ENCODE measurements around the gene ASXL3.

The ASXL3 gene

GRCh38 chr18:33557706-33558105 is 20.3 kb upstream of the ASXL3 start:
- no peak overlapping the region for H3K4me3 ChIP-seq (ENCODE audit: insufficient read length, low read depth)
- no peak overlapping the region for H3K9ac ChIP-seq (ENCODE audit: insufficient read length, low read depth)
- no peaks in the 10 kb centered on the region for H3K27me3 ChIP-seq (ENCODE audit: insufficient read depth, insufficient read length)
- H3K4me1 ChIP-seq (ENCODE audit: insufficient read depth, insufficient read length) = no peaks in the 10 kb centered on the region
- no peak for DNase-seq (ENCODE audit: low read depth, low spot score)
- H3K9me3 ChIP-seq (ENCODE audit: insufficient read depth, low read length) = no peaks in the 10 kb centered on the region
- no peaks in the 10 kb centered on the region for H3K36me3 ChIP-seq (ENCODE audit: insufficient read depth, insufficient read length, low read length)
- TF ChIP-seq ZNF274 (IDR thresholded peaks at IDR 0.05; ENCODE audit: low read depth, low read length) (no peak), YY1 (IDR thresholded peaks at IDR 0.05; ENCODE audit: insufficient read depth, insufficient read length) (no peak), SUZ12 (IDR thresholded peaks at IDR 0.05; ENCODE audit: extremely low read depth, insufficient read depth, insufficient read length) (no peak)

- H3K9me3 ChIP-seq (ENCODE audit: insufficient read depth, low read length) = no peaks in the 10 kb centered on the region
- no peaks in the 10 kb centered on the region for H3K36me3 ChIP-seq (ENCODE audit: insufficient read depth, insufficient read length, low read length)
- DNase-seq (ENCODE audit: low read depth, low spot score) = no peak
- TF ChIP-seq SUZ12 (IDR thresholded peaks at IDR 0.05; ENCODE audit: extremely low read depth, insufficient read depth, insufficient read length) (no peak), YY1 (IDR thresholded peaks at IDR 0.05; ENCODE audit: insufficient read depth, insufficient read length) (no peak), ZNF274 (IDR thresholded peaks at IDR 0.05; ENCODE audit: low read depth, low read length) (no peak)
- H3K27me3 ChIP-seq (ENCODE audit: insufficient read depth, insufficient read length) = no peaks in the 10 kb centered on the region
- no peak overlapping the region for H3K4me3 ChIP-seq (ENCODE audit: insufficient read length, low read depth)
- no peak overlapping the region for H3K9ac ChIP-seq (ENCODE audit: insufficient read length, low read depth)
- no peaks in the 10 kb centered on the region for H3K4me1 ChIP-seq (ENCODE audit: insufficient read depth, insufficient read length)
Observed at GRCh38 chr18:33558529-33558928, 19.5 kb upstream of the ASXL3 start.

- H3K36me3 ChIP-seq (ENCODE audit: insufficient read depth, insufficient read length, low read length) = no peaks in the 10 kb centered on the region
- H3K4me1 ChIP-seq (ENCODE audit: insufficient read depth, insufficient read length) = no peaks in the 10 kb centered on the region
- TF ChIP-seq ZNF274 (IDR thresholded peaks at IDR 0.05; ENCODE audit: low read depth, low read length) (no peak), SUZ12 (IDR thresholded peaks at IDR 0.05; ENCODE audit: extremely low read depth, insufficient read depth, insufficient read length) (no peak), YY1 (IDR thresholded peaks at IDR 0.05; ENCODE audit: insufficient read depth, insufficient read length) (no peak)
- H3K9ac ChIP-seq (ENCODE audit: insufficient read length, low read depth) = no peak overlapping the region
- no peaks in the 10 kb centered on the region for H3K27me3 ChIP-seq (ENCODE audit: insufficient read depth, insufficient read length)
- H3K4me3 ChIP-seq (ENCODE audit: insufficient read length, low read depth) = no peak overlapping the region
- DNase-seq (ENCODE audit: low read depth, low spot score) = no peak
- no peaks in the 10 kb centered on the region for H3K9me3 ChIP-seq (ENCODE audit: insufficient read depth, low read length)
Observed at GRCh38 chr18:33560686-33561370, 17.2 kb upstream of the ASXL3 start.

- TF ChIP-seq ZNF274 (IDR thresholded peaks at IDR 0.05; ENCODE audit: low read depth, low read length) (no peak), YY1 (IDR thresholded peaks at IDR 0.05; ENCODE audit: insufficient read depth, insufficient read length) (no peak), SUZ12 (IDR thresholded peaks at IDR 0.05; ENCODE audit: extremely low read depth, insufficient read depth, insufficient read length) (no peak)
- no peaks in the 10 kb centered on the region for H3K36me3 ChIP-seq (ENCODE audit: insufficient read depth, insufficient read length, low read length)
- no peak overlapping the region for H3K4me3 ChIP-seq (ENCODE audit: insufficient read length, low read depth)
- H3K27me3 ChIP-seq (ENCODE audit: insufficient read depth, insufficient read length) = no peaks in the 10 kb centered on the region
- no peaks in the 10 kb centered on the region for H3K9me3 ChIP-seq (ENCODE audit: insufficient read depth, low read length)
- no peaks in the 10 kb centered on the region for H3K4me1 ChIP-seq (ENCODE audit: insufficient read depth, insufficient read length)
- no peak for DNase-seq (ENCODE audit: low read depth, low spot score)
- H3K9ac ChIP-seq (ENCODE audit: insufficient read length, low read depth) = no peak overlapping the region
Observed at GRCh38 chr18:33562741-33563140, 15.3 kb upstream of the ASXL3 start.

- no peak overlapping the region for H3K9ac ChIP-seq (ENCODE audit: insufficient read length, low read depth)
- no peak for TF ChIP-seq ZNF274 (IDR thresholded peaks at IDR 0.05; ENCODE audit: low read depth, low read length)
- no peak for TF ChIP-seq SUZ12 (IDR thresholded peaks at IDR 0.05; ENCODE audit: extremely low read depth, insufficient read depth, insufficient read length)
- TF ChIP-seq YY1 (IDR thresholded peaks at IDR 0.05; ENCODE audit: insufficient read depth, insufficient read length) = no peak
- H3K36me3 ChIP-seq (ENCODE audit: insufficient read depth, insufficient read length, low read length) = no peaks in the 10 kb centered on the region
- H3K9me3 ChIP-seq (ENCODE audit: insufficient read depth, low read length) = no peaks in the 10 kb centered on the region
- no peaks in the 10 kb centered on the region for H3K27me3 ChIP-seq (ENCODE audit: insufficient read depth, insufficient read length)
- DNase-seq (ENCODE audit: low read depth, low spot score) = no peak
- no peaks in the 10 kb centered on the region for H3K4me1 ChIP-seq (ENCODE audit: insufficient read depth, insufficient read length)
- no peak overlapping the region for H3K4me3 ChIP-seq (ENCODE audit: insufficient read length, low read depth)
Observed at GRCh38 chr18:33567705-33568104, 10.3 kb upstream of the ASXL3 start.

- DNase-seq (ENCODE audit: low read depth, low spot score) = no peak
- Histone ChIP-seq H3K27me3 (ENCODE audit: insufficient read depth, insufficient read length) (peaks cover 6% of the 10 kb centered on the region), H3K36me3 (ENCODE audit: insufficient read depth, insufficient read length, low read length) (no peaks in the 10 kb centered on the region)
Observed at GRCh38 chr18:33571998-33572787, 5.8 kb upstream of the ASXL3 start.

GRCh38 chr18:33573193-33573592 is 4.8 kb upstream of the ASXL3 start:
- Histone ChIP-seq H3K9me3 (ENCODE audit: insufficient read depth, low read length) (no peaks in the 10 kb centered on the region), H3K9ac (ENCODE audit: insufficient read length, low read depth) (no peak overlapping the region), H3K36me3 (ENCODE audit: insufficient read depth, insufficient read length, low read length) (no peaks in the 10 kb centered on the region), H3K4me3 (ENCODE audit: insufficient read length, low read depth) (no peak overlapping the region), H3K4me1 (ENCODE audit: insufficient read depth, insufficient read length) (no peaks in the 10 kb centered on the region), H3K27me3 (ENCODE audit: insufficient read depth, insufficient read length) (peaks cover 16% of the 10 kb centered on the region)
- TF ChIP-seq ZNF274 (IDR thresholded peaks at IDR 0.05; ENCODE audit: low read depth, low read length) (no peak), SUZ12 (IDR thresholded peaks at IDR 0.05; ENCODE audit: extremely low read depth, insufficient read depth, insufficient read length) (no peak), YY1 (IDR thresholded peaks at IDR 0.05; ENCODE audit: insufficient read depth, insufficient read length) (no peak)
- no peak for DNase-seq (ENCODE audit: low read depth, low spot score)

More at GRCh38 chr18:33571998-33572787, 5.8 kb upstream of the ASXL3 start:
- TF ChIP-seq ZNF274 (IDR thresholded peaks at IDR 0.05; ENCODE audit: low read depth, low read length) = no peak
- TF ChIP-seq YY1 (IDR thresholded peaks at IDR 0.05; ENCODE audit: insufficient read depth, insufficient read length) = no peak
- TF ChIP-seq SUZ12 (IDR thresholded peaks at IDR 0.05; ENCODE audit: extremely low read depth, insufficient read depth, insufficient read length) = no peak
- H3K9me3 ChIP-seq (ENCODE audit: insufficient read depth, low read length) = no peaks in the 10 kb centered on the region
- no peak overlapping the region for H3K9ac ChIP-seq (ENCODE audit: insufficient read length, low read depth)
- H3K4me3 ChIP-seq (ENCODE audit: insufficient read length, low read depth) = no peak overlapping the region
- no peaks in the 10 kb centered on the region for H3K4me1 ChIP-seq (ENCODE audit: insufficient read depth, insufficient read length)

Data from NT2/D1 (cell line).